Measurements from ENCODE around the gene DRC1.
"Not testable (repeated sequence)": the region's sequence is repeated elsewhere in the genome, so short reads cannot be mapped to it uniquely, and the experiment has no call there.

DRC1 gene

GRCh38 chr2:26401739-26402541 lies at the start of gene DRC1:
DRC1 (plus strand) TSS chr2:26401920; CDS start chr2:26401990, 70 bp downstream.
- intact Hi-C loops (cut with DNase I) = no loop called here
- DNase-seq = peak; percentile 38 to 96 (median 78)

- no peak for DNase-seq
- intact Hi-C loops (cut with DNase I) = no loop called here
Observed at GRCh38 chr2:26352892-26353291, 48.8 kb upstream of the DRC1 start.

GRCh38 chr2:26354469-26354868 lies 47.3 kb upstream of the DRC1 start:
- intact Hi-C loops (cut with DNase I); DNase-seq: not testable (repeated sequence)

GRCh38 chr2:26355038-26355995 lies 46.4 kb upstream of the DRC1 start:
- intact Hi-C loops (cut with DNase I) = no loop called here
- DNase-seq = no peak

GRCh38 chr2:26356111-26356510 lies 45.6 kb upstream of the DRC1 start:
- intact Hi-C loops (cut with DNase I) = no loop called here

GRCh38 chr2:26356771-26357170 lies 44.9 kb upstream of the DRC1 start:
- DNase-seq = no peak
- intact Hi-C loops (cut with DNase I) = no loop called here

More at GRCh38 chr2:26356111-26356510, 45.6 kb upstream of the DRC1 start:
- DNase-seq = no peak

GRCh38 chr2:26359886-26360473 lies 41.7 kb upstream of the DRC1 start:
- intact Hi-C loops (cut with DNase I) = no loop called here
- no peak for DNase-seq

GRCh38 chr2:26363323-26363722 lies 38.4 kb upstream of the DRC1 start:
- intact Hi-C loops (cut with DNase I) = no loop called here
- no peak for DNase-seq

- intact Hi-C loops (cut with DNase I) = no loop called here
- no peak for DNase-seq
Observed at GRCh38 chr2:26363958-26364357, 37.8 kb upstream of the DRC1 start.

- intact Hi-C loops (cut with DNase I) = no loop called here
- DNase-seq = no peak
Observed at GRCh38 chr2:26364669-26365068, 37.1 kb upstream of the DRC1 start.

GRCh38 chr2:26366957-26367356 lies 34.8 kb upstream of the DRC1 start:
- DNase-seq = no peak
- intact Hi-C loops (cut with DNase I) = no loop called here

- DNase-seq; intact Hi-C loops (cut with DNase I): not testable (repeated sequence)
Observed at GRCh38 chr2:26369664-26370063, 32.1 kb upstream of the DRC1 start.

- not testable (repeated sequence) for DNase-seq
Observed at GRCh38 chr2:26370909-26371308, 30.8 kb upstream of the DRC1 start.

GRCh38 chr2:26376799-26377198 lies 24.9 kb upstream of the DRC1 start:
- DNase-seq = no peak
- intact Hi-C loops (cut with DNase I) = no loop called here

More at GRCh38 chr2:26370909-26371308, 30.8 kb upstream of the DRC1 start:
- intact Hi-C loops (cut with DNase I) = not testable (repeated sequence)

GRCh38 chr2:26380281-26380680 lies 21.4 kb upstream of the DRC1 start:
- DNase-seq = no peak
- intact Hi-C loops (cut with DNase I) = no loop called here

- intact Hi-C loops (cut with DNase I) = no loop called here
- no peak for DNase-seq
Observed at GRCh38 chr2:26382564-26382963, 19.2 kb upstream of the DRC1 start.

GRCh38 chr2:26384183-26384582 lies 17.5 kb upstream of the DRC1 start:
- no peak for DNase-seq
- intact Hi-C loops (cut with DNase I) = no loop called here

- no peak for DNase-seq
- intact Hi-C loops (cut with DNase I) = no loop called here
Observed at GRCh38 chr2:26384597-26384996, 17.1 kb upstream of the DRC1 start.

GRCh38 chr2:26387189-26387588 lies 14.5 kb upstream of the DRC1 start:
- no peak for DNase-seq
- intact Hi-C loops (cut with DNase I) = no loop called here

GRCh38 chr2:26394694-26395093 lies 7.0 kb upstream of the DRC1 start:
- intact Hi-C loops (cut with DNase I) = no loop called here
- DNase-seq = no peak

GRCh38 chr2:26395394-26395793 lies 6.3 kb upstream of the DRC1 start:
- peak in 1 of 10 donors; percentile 12 for DNase-seq
- intact Hi-C loops (cut with DNase I) = no loop called here
